GM21528 (cell line): ENCODE results near the gene CRYGS.
"Not testable (repeated sequence)": the region's sequence is repeated elsewhere in the genome, so short reads cannot be mapped to it uniquely, and the experiment has no call there.

Source experiments
- ATAC-seq: cut with Tn5 transposase; IDR thresholded peaks from one replicate; pipeline ENCODE4 v1.9.1; 2021; ENCODE audit warnings: mild to moderate bottlenecking, moderate library complexity; ENCODE audit not compliant: unreplicated experiment, low FRiP score

The CRYGS gene

DNA sequence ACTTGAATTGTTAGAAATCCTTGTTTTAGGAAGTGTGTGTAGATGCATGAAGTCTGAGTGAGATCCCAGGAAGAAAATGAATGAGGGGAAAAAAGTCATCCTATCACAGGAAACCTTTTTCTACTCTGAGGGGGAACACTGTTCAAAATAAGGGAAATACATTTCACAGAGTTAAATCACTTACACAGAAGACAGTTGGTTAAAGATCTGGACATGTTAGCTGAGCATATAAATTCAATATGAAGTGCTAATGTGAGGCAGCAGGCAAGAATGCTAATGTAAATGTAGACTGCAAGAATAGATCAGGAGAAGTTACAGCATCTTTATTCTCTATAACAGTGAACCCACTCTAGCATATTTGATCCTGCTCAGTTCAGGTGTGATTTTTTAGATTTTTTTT lies 20.4 kb upstream of the CRYGS start:
- ATAC-seq = no peak

DNA sequence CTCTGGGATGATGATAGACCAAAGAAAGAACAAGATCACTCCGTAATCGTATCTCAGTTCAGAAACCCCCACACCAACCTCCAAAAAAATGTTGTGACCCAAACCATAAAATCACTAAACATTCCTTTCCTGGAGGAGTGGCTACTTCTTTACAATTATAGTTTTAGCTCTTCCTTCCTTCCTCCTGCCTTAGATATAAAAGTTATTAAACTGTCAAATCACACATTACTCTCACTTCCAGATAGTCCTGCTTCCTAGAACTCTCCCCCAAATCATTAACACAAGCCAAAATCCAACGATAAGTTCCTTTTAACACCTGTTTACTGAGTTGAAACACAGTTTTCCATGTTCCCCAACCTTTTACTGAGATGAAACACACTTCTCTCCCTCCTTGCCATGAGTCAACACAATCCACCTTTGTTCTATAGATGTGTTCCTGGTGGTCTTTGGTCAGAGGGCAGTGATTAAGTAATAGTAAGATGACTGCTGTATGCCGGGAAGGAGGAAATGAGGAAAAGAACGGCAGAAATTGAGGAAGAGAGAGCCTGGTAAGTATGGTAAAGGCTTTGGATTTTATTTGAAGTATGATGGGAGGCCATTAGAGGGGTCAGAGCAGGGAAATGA lies 8.3 kb upstream of the CRYGS start:
- no peak for ATAC-seq

DNA sequence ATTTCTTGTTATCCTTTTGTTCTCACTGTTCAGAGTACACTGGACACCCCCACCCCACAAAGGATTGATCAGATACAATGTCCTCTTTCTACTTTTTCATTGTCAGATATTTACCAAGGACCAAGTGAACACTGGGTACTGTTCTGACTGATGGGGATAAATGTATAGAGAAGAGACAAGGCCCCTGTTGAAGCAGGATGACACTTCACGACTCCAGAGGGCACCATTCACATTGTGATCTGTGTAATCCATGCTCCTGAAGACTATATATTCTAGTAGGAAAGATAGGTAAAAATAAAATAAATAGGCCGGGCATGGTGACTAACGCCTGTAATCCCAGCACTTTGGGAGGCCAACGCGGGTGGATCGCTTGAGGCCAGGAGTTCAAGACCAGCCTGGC lies 7.2 kb upstream of the CRYGS start:
- ATAC-seq = no peak

DNA sequence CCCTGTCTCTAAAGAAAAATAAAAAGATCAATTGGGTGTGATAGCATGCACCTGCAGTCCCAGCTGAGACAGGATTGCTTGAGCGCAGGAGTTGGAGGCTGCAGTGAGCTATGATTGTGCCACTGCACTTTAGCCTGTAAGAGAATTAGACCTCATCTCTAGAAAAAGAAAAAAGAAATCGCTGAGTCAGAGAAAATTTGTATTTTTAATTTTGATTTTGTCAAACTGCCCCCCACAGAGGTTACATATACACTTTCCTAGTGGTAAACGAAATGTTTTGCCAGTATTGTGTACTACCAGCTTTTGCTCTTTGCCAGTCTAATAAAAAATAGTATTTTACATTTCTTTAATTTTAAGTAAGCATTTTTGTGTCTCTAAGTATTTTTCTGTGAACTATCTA lies 5.3 kb upstream of the CRYGS start:
- no peak for ATAC-seq

DNA sequence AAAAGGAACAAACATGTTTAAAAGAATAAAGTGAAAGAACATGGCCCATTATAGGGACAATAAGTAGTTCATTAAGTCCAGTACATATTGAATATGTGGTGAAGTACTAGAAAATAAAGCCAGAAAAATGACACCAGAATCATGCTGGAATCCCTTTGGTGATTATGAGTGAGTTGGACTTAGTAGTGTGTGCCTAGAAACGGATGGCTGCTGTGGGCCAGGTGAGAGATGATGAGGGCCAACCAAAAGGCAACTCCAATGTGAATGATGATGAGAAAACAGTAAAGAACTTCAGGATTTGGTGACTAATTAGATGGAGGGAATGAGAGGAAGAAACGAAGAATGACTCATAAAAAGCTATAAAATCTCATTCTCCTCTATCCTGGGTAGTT lies 3.3 kb downstream of the CRYGS start:
- no peak for ATAC-seq

DNA sequence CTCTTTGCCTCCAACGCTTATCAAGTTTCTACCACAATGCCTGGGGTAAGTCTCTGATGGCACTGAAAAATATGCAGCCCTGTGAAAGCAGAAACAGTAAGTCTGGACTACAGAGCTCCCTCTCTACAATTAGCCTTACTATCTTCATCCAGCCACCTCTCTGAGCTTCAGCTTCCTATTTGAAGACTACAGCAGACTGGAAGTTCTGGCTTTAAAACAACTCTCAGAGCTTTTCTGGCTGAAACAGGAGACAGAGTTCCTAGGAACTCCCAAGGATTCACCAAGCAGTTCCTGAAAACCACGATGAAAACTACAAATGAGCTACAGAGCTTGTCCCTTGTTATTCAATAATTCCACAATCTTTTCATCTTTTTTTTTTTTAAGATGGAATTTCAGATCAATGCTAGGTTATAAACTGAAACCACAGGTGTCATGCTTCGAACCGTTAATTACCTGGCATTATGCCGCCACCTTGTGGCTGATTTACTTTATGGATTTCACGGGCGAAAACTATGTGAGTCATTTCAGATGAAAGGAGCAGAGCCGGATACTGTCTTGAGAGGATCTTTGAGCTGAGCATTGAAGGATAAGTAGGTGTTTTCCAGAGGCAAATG lies 3.9 kb downstream of the CRYGS start:
- ATAC-seq = no peak

DNA sequence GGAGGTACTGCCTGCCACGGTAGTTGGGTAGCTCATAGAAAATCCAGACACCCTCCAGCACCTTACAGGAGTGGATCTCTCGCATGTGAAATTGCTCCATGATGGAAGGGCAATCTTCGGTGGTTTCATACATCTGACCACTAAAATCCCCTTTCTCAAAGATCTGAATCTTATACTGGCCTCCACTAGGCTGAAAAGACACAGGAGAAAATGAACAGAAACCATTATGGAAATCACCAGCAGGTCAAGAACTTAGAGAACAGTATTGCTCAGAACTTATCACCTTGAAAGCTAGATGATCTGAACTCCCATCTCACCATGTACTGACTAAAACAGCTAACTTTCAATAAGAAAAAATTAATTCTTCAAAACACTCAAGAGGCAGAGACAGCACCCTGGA lies 5.4 kb downstream of the CRYGS start:
- no peak for ATAC-seq

DNA sequence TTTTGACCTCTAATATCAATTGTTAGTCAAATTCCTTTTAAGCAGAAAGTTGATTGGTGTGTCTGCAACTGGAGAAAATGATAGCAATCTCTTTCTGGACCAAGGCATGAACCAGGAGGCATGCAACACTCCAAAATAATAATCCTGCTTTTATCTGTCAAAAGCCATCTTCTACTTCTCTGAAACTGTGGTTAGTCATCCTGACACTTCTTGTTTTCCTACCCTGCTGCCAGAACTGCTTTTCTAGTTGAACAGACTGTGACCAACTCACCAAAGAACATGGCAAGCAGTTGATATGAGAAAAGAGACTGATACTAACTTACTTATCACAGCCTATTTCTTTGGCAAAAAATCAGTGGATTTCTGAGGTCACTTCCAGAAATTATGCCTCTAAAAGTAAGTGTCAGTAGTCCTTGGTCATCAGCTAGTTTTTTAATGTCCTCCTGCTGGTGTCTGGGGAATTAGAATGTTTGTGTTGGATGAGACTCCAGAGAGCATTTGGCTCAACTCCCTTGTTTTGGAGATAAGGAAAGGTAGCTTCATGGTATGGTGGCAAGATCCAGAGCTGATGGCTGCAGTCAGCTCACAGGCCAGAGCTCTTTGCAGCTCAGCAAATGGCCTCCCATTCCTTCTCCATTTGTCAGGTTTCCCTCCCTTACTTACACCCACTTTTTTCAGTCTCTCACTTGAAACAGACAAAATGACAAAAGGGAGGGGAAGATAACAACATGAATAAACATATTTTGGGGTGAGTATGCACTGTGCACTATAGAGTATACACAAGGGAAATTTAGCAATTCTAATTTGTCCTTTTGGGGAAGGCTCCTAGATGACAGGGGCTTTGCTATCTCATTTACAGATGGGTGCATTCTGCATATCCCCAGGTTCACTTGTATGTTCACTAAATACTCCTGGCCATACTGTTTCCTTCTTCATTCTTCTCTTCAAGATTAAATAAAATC lies 7.0 kb downstream of the CRYGS start:
- ATAC-seq = no peak

DNA sequence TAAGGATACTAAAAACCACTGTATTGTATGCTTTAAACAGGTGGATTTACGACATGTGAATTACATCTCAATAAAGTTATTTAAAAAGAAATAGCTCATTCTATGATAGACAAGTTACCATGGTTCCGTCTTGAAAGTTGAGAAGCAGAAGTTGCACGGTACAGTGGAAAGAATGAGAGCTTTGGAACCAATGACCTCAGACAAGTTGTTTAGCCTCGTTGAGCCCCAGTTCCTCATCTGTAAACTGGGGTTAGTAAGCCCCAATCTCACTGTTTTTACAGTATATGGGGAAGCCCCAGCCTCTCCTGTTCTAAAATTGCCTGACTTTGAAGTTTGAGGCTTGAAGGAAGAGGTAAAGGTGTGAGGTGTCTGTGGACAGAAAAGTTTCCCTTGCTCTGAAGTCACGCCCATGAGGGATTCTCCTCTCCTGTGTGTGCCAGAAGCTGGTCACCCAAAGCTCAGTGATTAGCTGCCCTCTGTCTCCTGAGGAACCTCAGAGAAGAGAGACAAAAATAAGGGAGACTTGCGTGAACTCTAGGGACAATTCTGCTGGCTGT lies 10.0 kb downstream of the CRYGS start:
- ATAC-seq = peak; percentile 82

DNA sequence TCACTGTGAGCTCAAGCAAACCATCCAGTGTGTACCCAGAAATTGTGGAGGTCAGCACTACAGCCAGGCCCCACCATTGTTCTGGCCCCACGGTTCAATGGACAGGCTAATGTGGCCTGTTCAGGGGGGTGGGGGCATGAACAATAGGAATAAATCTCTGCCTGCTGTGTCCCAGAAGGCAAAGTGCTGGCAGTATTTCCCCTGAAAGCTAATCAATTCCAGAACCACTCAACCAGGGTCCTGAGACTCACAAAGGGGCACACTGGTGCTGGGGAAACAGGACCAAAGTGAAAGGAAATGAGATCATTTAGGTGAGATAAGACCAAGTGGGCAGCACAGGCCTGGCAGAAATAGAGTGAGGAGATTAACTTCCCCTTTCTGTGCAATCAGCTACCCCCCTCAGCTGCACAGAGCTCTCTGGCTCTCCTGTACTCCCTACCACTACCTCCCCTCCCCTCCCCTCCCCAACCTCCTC lies 11.5 kb downstream of the CRYGS start:
- peak; percentile 61 for ATAC-seq

DNA sequence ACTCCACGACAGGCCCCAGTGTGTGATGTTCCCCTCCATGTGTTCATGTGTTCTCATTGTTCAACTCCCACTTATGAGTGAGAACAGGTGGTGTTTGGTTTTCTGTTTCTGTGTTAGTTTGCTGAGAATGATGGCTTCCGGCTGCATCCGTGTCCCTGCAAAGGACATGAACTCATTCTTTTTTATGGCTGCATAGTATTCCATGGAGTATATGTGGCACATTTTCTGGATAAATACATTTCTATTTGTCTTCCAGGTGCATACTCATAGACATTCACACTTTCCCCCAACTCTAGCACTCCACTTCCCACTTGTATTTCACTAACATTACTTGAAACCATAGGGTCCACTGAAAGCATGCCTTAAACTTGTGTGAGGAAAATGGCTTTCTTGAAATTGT lies 12.5 kb downstream of the CRYGS start:
- ATAC-seq = not testable (repeated sequence)

DNA sequence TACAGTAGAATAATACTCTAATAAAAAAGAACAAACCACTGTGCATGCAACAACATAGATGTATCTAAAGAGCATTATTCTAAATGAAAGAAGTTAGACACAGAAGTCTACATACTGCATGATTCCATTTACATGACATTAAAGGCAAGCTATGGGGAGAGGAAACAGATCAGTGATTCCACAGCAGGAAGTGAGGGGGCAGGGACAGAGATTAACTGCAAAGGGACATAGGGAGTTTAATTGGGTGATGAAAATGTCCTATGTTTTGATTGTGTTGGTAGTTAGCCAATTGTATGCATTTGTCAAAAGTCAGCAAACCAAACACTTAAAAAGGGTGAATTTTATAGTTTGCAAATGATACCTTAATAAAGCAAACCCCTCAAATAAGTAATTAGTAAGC lies 13.8 kb downstream of the CRYGS start:
- ATAC-seq = no peak

DNA sequence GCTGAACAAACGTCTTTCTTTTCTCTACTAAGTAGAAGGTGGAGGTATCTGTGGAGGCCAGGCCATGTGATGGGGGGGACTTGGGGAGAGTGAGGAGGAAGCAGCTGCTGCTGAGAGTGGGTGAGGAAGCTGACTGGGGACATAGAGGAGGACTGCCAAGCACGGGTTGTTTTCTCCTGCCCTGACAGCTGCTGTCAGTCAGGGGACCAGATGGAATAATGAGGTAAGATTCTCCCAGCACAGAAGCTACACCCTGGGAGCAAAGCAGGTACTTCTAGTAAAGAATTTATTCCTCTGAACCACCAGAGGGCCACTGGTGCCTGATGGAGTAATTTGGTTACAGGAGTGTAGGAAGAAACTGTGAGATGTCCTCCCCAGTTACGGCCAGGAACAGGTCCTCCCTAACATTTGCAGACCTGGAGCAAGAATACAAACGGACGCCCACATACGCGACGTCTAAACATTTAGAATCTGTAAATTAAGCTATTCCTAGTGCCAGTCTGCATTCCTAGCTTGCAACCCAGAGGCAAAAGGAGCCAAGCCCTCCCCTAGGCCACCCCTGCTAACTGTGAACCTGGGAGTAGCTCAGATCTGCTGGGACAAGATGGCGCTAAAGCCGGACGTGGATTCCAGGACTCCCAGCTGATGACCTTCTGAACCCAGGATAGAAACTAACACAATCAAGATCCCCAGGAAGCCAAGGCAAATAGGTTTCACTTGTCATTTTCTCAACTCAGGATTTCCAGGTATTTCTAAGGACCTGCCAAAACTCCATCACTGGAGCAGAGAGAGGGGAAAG lies 14.8 kb downstream of the CRYGS start:
- no peak for ATAC-seq

DNA sequence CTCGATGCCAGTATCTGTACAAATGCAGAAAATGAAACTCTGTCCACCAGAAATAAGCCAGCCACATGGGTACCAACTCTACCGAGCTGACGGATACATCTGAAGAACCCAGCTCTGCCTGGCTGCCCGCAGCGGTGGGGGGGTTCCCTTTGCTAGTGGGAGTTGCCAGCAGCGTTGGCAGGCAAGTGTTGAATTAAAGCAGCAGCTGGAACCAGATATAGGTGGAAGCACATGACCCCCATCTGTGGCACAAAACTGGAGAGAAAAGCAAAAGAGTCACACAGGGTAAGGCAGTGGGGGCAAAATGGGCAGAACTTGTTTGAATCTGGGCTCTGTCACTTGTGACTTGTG lies 17.9 kb downstream of the CRYGS start:
- peak; percentile 48 for ATAC-seq

DNA sequence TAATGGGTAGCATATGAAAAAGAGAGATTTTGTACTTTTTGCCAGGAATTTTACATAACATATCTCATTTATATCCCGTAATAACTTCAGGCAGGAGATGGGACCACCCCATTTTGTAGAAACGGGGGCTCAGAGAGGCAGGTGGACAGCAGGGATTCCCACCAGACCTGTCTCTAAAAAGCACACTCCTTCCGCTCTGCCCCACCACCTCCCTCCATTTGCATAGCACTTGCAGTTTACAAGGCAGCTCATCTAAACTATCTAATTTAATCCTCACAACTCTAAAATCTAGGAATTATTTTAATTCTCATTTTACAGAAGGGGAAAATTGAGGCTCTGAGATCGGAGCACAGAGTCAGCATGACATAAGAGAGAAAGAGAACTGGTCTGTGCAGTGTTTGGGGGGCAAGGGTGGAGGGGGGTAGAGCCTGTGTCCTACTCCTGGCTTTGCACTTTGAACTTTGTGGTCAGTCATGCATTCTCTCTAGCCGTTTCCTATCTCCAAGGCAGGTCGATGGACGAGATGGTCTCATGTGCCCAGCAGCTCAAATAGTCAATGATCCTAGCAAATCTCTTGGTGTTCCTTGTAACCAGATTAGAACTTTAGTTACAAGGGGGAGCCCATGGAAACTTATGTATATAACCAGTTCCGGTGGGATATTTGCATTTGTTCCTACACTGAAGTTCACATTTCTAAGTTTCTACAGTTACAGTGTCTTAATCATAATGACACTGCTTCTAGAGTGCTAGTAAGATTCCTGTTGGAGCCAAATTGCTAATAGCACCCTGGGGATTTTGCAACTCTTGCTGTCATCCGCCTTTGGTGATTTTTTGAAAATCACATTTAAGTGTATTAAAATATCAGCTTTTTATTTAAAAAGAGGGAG lies 18.6 kb downstream of the CRYGS start:
- no peak for ATAC-seq

DNA sequence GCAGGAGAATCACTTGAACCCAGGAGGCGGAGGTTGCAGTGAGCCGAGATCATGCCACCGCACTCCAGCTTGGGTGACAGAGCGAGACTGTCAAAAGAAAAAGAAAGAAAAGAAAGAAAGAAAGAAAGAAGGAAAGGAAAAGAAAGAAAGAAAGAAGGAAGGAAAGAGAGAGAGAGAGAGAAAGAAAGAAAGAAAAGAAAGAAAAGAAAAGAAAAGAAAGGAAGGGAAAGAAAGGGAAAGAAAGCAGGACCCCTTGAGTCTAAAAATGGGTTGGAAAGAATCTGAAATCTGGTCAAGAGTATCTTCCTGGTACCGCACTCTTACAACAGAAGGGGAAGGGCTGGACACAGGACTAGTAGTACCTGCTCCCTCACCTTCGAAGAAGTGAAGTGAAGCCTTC lies 19.6 kb downstream of the CRYGS start:
- ATAC-seq = no peak

DNA sequence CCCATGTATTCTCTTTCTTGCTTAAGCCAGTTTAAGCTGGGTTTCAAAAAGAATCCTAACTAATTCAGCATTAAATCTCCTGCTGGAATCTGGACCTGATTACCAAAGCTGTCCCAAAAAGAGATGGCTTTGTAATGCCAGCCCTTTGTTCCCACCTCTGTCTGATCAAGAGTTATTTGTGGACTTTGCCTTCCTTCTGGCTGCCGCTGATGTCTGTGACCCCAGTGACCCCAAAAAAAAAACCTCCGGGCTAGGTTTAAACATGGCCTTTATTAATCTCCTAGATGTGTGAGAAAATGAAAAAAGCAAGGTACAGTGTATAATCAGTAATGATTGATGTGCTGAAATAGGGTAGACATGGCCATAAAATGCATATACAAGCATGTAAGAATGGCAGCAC lies 20.7 kb downstream of the CRYGS start:
- no peak for ATAC-seq

DNA sequence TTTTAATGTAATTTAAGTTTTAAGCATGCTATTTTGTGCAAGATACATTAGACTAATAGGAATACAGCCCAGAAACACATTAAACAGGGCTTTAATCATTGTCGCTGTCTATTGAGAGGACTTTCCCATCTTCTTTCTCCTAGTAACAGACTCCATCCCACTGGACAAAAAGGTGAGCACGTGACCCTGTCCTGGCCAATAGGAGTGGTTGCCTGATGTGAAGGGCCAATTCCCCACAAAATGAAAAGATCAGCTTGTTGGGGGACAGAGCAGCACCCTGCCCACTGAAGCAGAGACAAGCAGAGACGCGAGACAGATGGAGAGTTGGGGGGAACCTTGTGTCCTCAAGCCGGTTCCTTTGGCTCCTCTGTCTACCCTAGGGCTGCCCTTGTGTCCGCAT lies 21.2 kb downstream of the CRYGS start:
- no peak for ATAC-seq
